HG02943 (cell line): ENCODE measurements around the gene ICE1.
"Not testable (repeated sequence)": the region's sequence is repeated elsewhere in the genome, so short reads cannot be mapped to it uniquely, and the experiment has no call there.

Experiments used
- ATAC-seq: cut with Tn5 transposase; IDR thresholded peaks from one replicate; pipeline ENCODE4 v1.9.1; 2021; ENCODE audit warnings: mild to moderate bottlenecking, low read depth, moderate library complexity; ENCODE audit not compliant: unreplicated experiment

Gene ICE1

GRCh38 chr5:5421961-5422818, at the start of gene ICE1:
TSS of gene ICE1 (plus strand) at chr5:5422677. CDS start at chr5:5422916, 239 bp downstream.
- ATAC-seq = peak; percentile 82

GRCh38 chr5:5372930-5373329, 49.5 kb upstream of the ICE1 start:
- no peak for ATAC-seq

- ATAC-seq = no peak
These were observed 49.0 kb upstream of the ICE1 start for GRCh38 chr5:5373351-5373989.

- no peak for ATAC-seq
These were observed 48.3 kb upstream of the ICE1 start for GRCh38 chr5:5374009-5374715.

- ATAC-seq = no peak
These were observed 44.7 kb upstream of the ICE1 start for GRCh38 chr5:5377780-5378179.

GRCh38 chr5:5378531-5378930, 43.9 kb upstream of the ICE1 start:
- no peak for ATAC-seq

GRCh38 chr5:5380298-5380697, 42.2 kb upstream of the ICE1 start:
- ATAC-seq = no peak

- ATAC-seq = no peak
These were observed 41.1 kb upstream of the ICE1 start for GRCh38 chr5:5381310-5381913.

- ATAC-seq = no peak
These were observed 39.0 kb upstream of the ICE1 start for GRCh38 chr5:5383461-5383860.

- ATAC-seq = no peak
These were observed 37.7 kb upstream of the ICE1 start for GRCh38 chr5:5384660-5385330.

- no peak for ATAC-seq
These were observed 37.2 kb upstream of the ICE1 start for GRCh38 chr5:5385331-5385662.

- no peak for ATAC-seq
These were observed 36.1 kb upstream of the ICE1 start for GRCh38 chr5:5386329-5386728.

GRCh38 chr5:5387192-5387591, 35.3 kb upstream of the ICE1 start:
- no peak for ATAC-seq

GRCh38 chr5:5387777-5388176, 34.7 kb upstream of the ICE1 start:
- ATAC-seq = no peak

- ATAC-seq = not testable (repeated sequence)
These were observed 32.2 kb upstream of the ICE1 start for GRCh38 chr5:5390121-5390869.

- ATAC-seq = not testable (repeated sequence)
These were observed 30.0 kb upstream of the ICE1 start for GRCh38 chr5:5392504-5392903.

- ATAC-seq = not testable (repeated sequence)
These were observed 28.0 kb upstream of the ICE1 start for GRCh38 chr5:5394384-5394986.

GRCh38 chr5:5395093-5395492, 27.4 kb upstream of the ICE1 start:
- ATAC-seq = not testable (repeated sequence)

GRCh38 chr5:5398071-5398470, 24.4 kb upstream of the ICE1 start:
- no peak for ATAC-seq
